ENCODE measurements around the gene PIGP.
"Not testable (repeated sequence)": the region's sequence is repeated elsewhere in the genome, so short reads cannot be mapped to it uniquely, and the experiment has no call there.

DNA sequence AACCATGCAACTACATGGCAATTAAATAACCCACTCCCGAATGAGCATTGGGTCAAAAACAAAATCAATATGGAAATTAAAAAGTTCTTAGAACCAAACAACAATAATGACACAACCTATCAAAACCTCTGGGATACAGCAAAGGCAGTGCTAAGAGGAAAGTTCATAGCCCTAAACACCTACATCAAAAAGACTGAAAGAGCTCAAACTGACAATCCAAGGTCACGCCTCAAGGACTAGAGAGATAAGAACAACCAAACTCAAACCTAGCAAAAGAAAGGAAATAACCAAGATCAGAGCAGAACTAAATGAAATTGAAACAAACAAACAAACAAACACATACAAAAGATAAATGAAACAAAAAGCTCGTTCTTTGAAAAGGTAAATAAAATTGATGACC lies 23.1 kb downstream of the PIGP start:
- not testable (repeated sequence) for TF ChIP-seq CTCF (IDR thresholded peaks at IDR 0.05; ENCODE audit: control extremely low read depth in 1 of 3, insufficient read depth in 1 of 3, low read depth in 1 of 3, low read length in 3 of 3); TAF1 (IDR thresholded peaks at IDR 0.05; ENCODE audit: low read depth, low read length); EZH2 (IDR thresholded peaks at IDR 0.05; ENCODE audit: low read depth, low read length, severe bottlenecking); POLR2A (IDR thresholded peaks at IDR 0.05; ENCODE audit: control extremely low read depth in 1 of 2, low read depth in 2 of 2, low read length in 2 of 2); POLR2AphosphoS5 (IDR thresholded peaks at IDR 0.05; ENCODE audit: low read depth, low read length); EP300 (IDR thresholded peaks at IDR 0.05; ENCODE audit: borderline replicate concordance in 1 of 2, low read depth in 2 of 2, low read length in 2 of 2); RFX5 (IDR thresholded peaks at IDR 0.05; ENCODE audit: borderline replicate concordance, low read depth, low read length)

Measured in H1 (cell line).